Endothelial cell of umbilical vein (primary cell): ENCODE measurements around the gene C14orf132. TPM values are rescaled to one million over a fixed set of nuclear protein-coding genes. Genes with fewer than 3 reads are reported as not detected.

Experiments
- BruUV-seq: library from RNA; stranded (reverse); fragments of 400-500 nt; replicated peaks from 2 replicates; lab custom pipeline; 2021; lab: Mats Ljungman, UMichigan
- CTCF ChIA-PET: fragments of 300-600, 350-600 bp; sonication (Branson Sonifier 250); formaldehyde crosslinking; loops from one replicate; lab custom pipeline; 2021; ENCODE audit warnings: antibody characterized with exemption, inconsistent platforms; lab: Charles Lee
- POLR2A ChIA-PET: fragments of 300-600, 350-600 bp; sonication (Branson Sonifier 250); formaldehyde crosslinking; loops from one replicate; lab custom pipeline; 2021; ENCODE audit warnings: antibody characterized with exemption, inconsistent platforms; lab: Charles Lee
- DNase-seq: peaks from one replicate; pipeline ENCODE4 v3.0.0-alpha.2; 2011; ENCODE audit warnings: low read depth, low spot score
- FAIRE-seq: peaks from 2 replicates; lab custom pipeline; 2011; peaks lifted over from hg19 to GRCh38; lab: Jason Lieb, UNC
- H2AFZ ChIP-seq: 2 replicates; pipeline ENCODE4 v1.6.0; 2012; ENCODE audit warnings: low read depth, low read length, control low read depth, inconsistent platforms
- H3K27ac ChIP-seq: 2 replicates; pipeline ENCODE4 v1.5.1; 2011; ENCODE audit warnings: low read depth, mild to moderate bottlenecking, control low read depth, low read length, moderate library complexity; ENCODE audit not compliant: insufficient read depth
- H3K27me3 ChIP-seq, 2 experiments: 2 replicates each; pipeline versions ENCODE4 v1.6.0 to v1.6.1; 2011; ENCODE audit warnings: low read length in 2 of 2, mixed read lengths in 1 of 2; ENCODE audit not compliant: control insufficient read depth in 2 of 2, insufficient read depth in 2 of 2
- H3K36me3 ChIP-seq, 2 experiments: 2 replicates in 1 of 2; 3 replicates in 1 of 2; pipeline ENCODE4 v1.5.1; 2011; ENCODE audit warnings: low read length in 2 of 2, mild to moderate bottlenecking in 1 of 2, moderate library complexity in 1 of 2; ENCODE audit not compliant: control insufficient read depth in 2 of 2, insufficient read depth in 2 of 2; ENCODE audit errors: extremely low read depth in 1 of 2
- H3K4me1 ChIP-seq: 3 replicates; pipeline ENCODE4 v1.5.1; 2011; ENCODE audit warnings: mild to moderate bottlenecking, low read length; ENCODE audit not compliant: control insufficient read depth, insufficient read depth; ENCODE audit errors: extremely low read depth
- H3K4me2 ChIP-seq: 2 replicates; pipeline ENCODE4 v1.6.1; 2011; ENCODE audit warnings: low read length, control low read depth, mixed read lengths; ENCODE audit not compliant: insufficient read depth
- H3K4me3 ChIP-seq, 3 experiments: fragments of 200-600 bp in 1 of 3; sonication (generic), shearing (Covaris generic) in 1 of 3; replicated peaks in 1 of 3; 2 replicates each; pipeline ENCODE4 v1.5.1; 2011 to 2016; ENCODE audit warnings: control low read depth in 3 of 3, low read length in 3 of 3, mild to moderate bottlenecking in 2 of 3, inconsistent platforms in 1 of 3, low read depth in 1 of 3, moderate library complexity in 1 of 3; ENCODE audit not compliant: insufficient read depth in 1 of 3
- H3K79me2 ChIP-seq: 2 replicates; pipeline ENCODE4 v1.6.0; 2012; ENCODE audit warnings: low read length, inconsistent platforms; ENCODE audit not compliant: control insufficient read depth, insufficient read depth
- H3K9ac ChIP-seq: replicated peaks from 2 replicates; pipeline ENCODE3; 2011; ENCODE audit warnings: low read length, control low read depth; ENCODE audit not compliant: insufficient read depth; ENCODE audit errors: extremely low read depth
- H3K9me1 ChIP-seq: replicated peaks from 3 replicates; pipeline ENCODE4 v1.6.0; 2011; ENCODE audit warnings: mild to moderate bottlenecking, low read length; ENCODE audit not compliant: control insufficient read depth, insufficient read depth; ENCODE audit errors: extremely low read depth
- H3K9me3 ChIP-seq: replicated peaks from 2 replicates; pipeline ENCODE4 v1.5.1; 2012; ENCODE audit warnings: low read length, inconsistent platforms; ENCODE audit not compliant: control insufficient read depth, insufficient read depth
- H4K20me1 ChIP-seq: replicated peaks from 2 replicates; pipeline ENCODE3; 2011; ENCODE audit warnings: mild to moderate bottlenecking, low read length; ENCODE audit not compliant: control insufficient read depth, insufficient read depth; ENCODE audit errors: extremely low read depth
- CTCF ChIP-seq, 2 donors: IDR thresholded peaks; 1 replicate in 1 of 2; 2 replicates in 1 of 2; pipeline ENCODE4 v1.5.1; 2011; ENCODE audit warnings: low read length in 2 of 2, mild to moderate bottlenecking in 2 of 2, moderate library complexity in 2 of 2, control low read depth in 1 of 2, inconsistent platforms in 1 of 2, low read depth in 1 of 2; ENCODE audit not compliant: insufficient read depth in 1 of 2; ENCODE audit errors: extremely low read depth in 1 of 2
- EZH2 ChIP-seq: IDR thresholded peaks from 2 replicates; pipeline ENCODE4 v1.6.1; 2012; ENCODE audit warnings: borderline replicate concordance, low read depth, mild to moderate bottlenecking, moderate library complexity, low read length, inconsistent platforms; ENCODE audit not compliant: severe bottlenecking
- FOS ChIP-seq: IDR thresholded peaks from 2 replicates; pipeline ENCODE4 v1.6.1; 2011; ENCODE audit warnings: mild to moderate bottlenecking, low read length, moderate library complexity, borderline replicate concordance; ENCODE audit not compliant: insufficient read depth
- GATA2 ChIP-seq: IDR thresholded peaks from 2 replicates; pipeline ENCODE4 v1.7.0; 2011; ENCODE audit warnings: low read depth, mild to moderate bottlenecking, moderate library complexity, mixed read lengths, low read length; ENCODE audit not compliant: insufficient read length, insufficient read depth
- JUN ChIP-seq: IDR thresholded peaks from 2 replicates; pipeline ENCODE4 v1.6.1; 2011; ENCODE audit warnings: borderline replicate concordance, low read depth; ENCODE audit not compliant: insufficient read length, insufficient read depth
- MYC ChIP-seq: IDR thresholded peaks from one replicate; pipeline ENCODE4 v1.6.1; 2011; ENCODE audit warnings: mild to moderate bottlenecking, low read depth, low read length
- POLR2A ChIP-seq: IDR thresholded peaks from 2 replicates; pipeline ENCODE4 v1.6.1; 2012; ENCODE audit warnings: low read depth, mild to moderate bottlenecking, control low read depth, low read length
- POLR2AphosphoS5 ChIP-seq: IDR thresholded peaks from 2 replicates; pipeline ENCODE4 v1.6.1; 2012; ENCODE audit warnings: low read depth, mild to moderate bottlenecking, control low read depth, low read length, moderate library complexity; ENCODE audit not compliant: insufficient read depth
- dilution Hi-C: fragments of 300-500 bp; cut with MboI; formaldehyde crosslinking; loops from one replicate; pipeline ENCODE4 v1.15.0; 2019; ENCODE audit warnings: low sequenced_read_pairs; ENCODE audit not compliant: extremely low pct_ligation_motif_present
- intact Hi-C: fragments of 100-400 bp; cut with micrococcal nuclease; formaldehyde crosslinking; loops from one replicate; pipeline ENCODE4 v1.10.0; 2022
- polyA plus RNA-seq, 4 experiments: library from polyadenylated mRNA; depleted of rRNA in 3 of 4; stranded (reverse) in 3 of 4; unstranded in 1 of 4; fragments of >200 nt; gene quantifications; 2 replicates each; pipeline versions ENCODE4 v1.2.1 to v1.2.3, GENCODE V29; 2011 to 2012; ENCODE audit warnings: missing spikeins in 1 of 4
- total RNA-seq: library from RNA; stranded (reverse); gene quantifications from 2 replicates; pipeline ENCODE4 v1.2.3, GENCODE V29; 2021
- TF ChIP-seq, protein P1 (sequence below): IDR thresholded peaks from 2 replicates; pipeline ENCODE4 v1.6.1; 2011; ENCODE audit not compliant: insufficient read depth, insufficient read length

Gene C14orf132
- total and polyA plus RNA-seq, 2 donors (not counting 3 experiments of a cell fraction or from before 2014, with no cell fraction given): 3.2 to 7.6 TPM

DNA sequence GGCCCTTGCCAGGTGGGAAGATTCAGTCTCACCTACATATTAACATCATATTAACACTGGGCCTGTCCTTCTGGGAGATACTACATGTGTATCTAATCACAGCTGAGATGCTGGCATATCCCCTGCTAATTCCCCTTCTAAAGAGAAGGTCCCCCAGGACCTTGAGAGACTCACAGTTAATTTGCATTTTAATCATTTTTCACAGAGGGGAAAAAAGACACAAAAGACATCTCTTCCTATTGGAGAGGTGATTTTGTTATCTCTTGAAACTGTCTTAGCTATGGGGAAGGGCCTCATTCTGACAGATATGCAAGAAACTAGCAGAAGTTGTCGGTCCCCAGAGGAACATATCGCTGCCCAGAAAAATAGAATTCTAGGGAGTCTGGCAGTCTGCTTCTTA is 7.5 kb downstream of the C14orf132 start:
- ChIA-PET CTCF (no interaction called here), POLR2A (no interaction called here)
- intact Hi-C loops: no loop called here
- no peaks in the 10 kb centered on the region for H3K79me2 ChIP-seq
- no peak overlapping the region for H3K27ac ChIP-seq
- TF ChIP-seq CTCF (IDR thresholded peaks at IDR 0.05; ENCODE audit: extremely low read depth in 1 of 2, insufficient read depth in 1 of 2, low read depth in 1 of 2, low read length in 2 of 2): no peak
- TF ChIP-seq FOS: no peak
- TF ChIP-seq EZH2: no peak
- TF ChIP-seq MYC: no peak
- no peak for TF ChIP-seq POLR2A
- TF ChIP-seq JUN: no peak
- TF ChIP-seq, protein P1, sequence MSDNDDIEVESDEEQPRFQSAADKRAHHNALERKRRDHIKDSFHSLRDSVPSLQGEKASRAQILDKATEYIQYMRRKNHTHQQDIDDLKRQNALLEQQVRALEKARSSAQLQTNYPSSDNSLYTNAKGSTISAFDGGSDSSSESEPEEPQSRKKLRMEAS: no peak
- no peak for TF ChIP-seq GATA2
- TF ChIP-seq POLR2AphosphoS5: no peak
- no peak overlapping the region for H3K9ac ChIP-seq
- DNase-seq (no peak), FAIRE-seq (no peak)
- H3K9me1 ChIP-seq: no peaks in the 10 kb centered on the region
- H3K4me2 ChIP-seq: no peak overlapping the region
- H3K27me3 ChIP-seq: no peaks in the 10 kb centered on the region
- dilution Hi-C loops: no loop called here
- no peaks in the 10 kb centered on the region for H3K9me3 ChIP-seq
- no peaks in the 10 kb centered on the region for H3K36me3 ChIP-seq
- H4K20me1 ChIP-seq: no peaks in the 10 kb centered on the region
- H3K4me1 ChIP-seq: no peaks in the 10 kb centered on the region
- no peak overlapping the region for H3K4me3 ChIP-seq
- no TSS peak for BruUV-seq
- no peak overlapping the region for H2AFZ ChIP-seq
